HEK293 (cell line): ENCODE data around the gene NCOR1.

Source experiments
- CTCF ChIA-PET: fragments of 350-600 bp; formaldehyde crosslinking; extraction: SDS; loops from one replicate; lab custom pipeline; 2021; ENCODE audit warnings: antibody characterized with exemption; lab: Yijun Ruan, JAX
- POLR2A ChIA-PET: fragments of 300-600 bp; formaldehyde crosslinking; extraction: SDS; loops from one replicate; lab custom pipeline; 2020; ENCODE audit warnings: antibody characterized with exemption, inconsistent platforms; lab: Yijun Ruan, JAX
- H3K27ac ChIP-seq: fragments of 200-500 bp; sonication (Bioruptor generic); 2 replicates; pipeline ENCODE4 v1.5.1; 2014; ENCODE audit warnings: low read depth, low read length, control low read depth, inconsistent platforms; ENCODE audit errors: extremely low read depth
- H3K36me3 ChIP-seq, 2 experiments: fragments of 200-500 bp in 1 of 2; sonication (Bioruptor generic) in 1 of 2; 1 replicate in 1 of 2; 2 replicates in 1 of 2; pipeline ENCODE4 v1.5.1; 2014 to 2017; ENCODE audit warnings: inconsistent platforms in 2 of 2, low read length in 2 of 2; ENCODE audit not compliant: control insufficient read depth in 2 of 2, insufficient read depth in 1 of 2
- H3K4me1 ChIP-seq: fragments of 200-500 bp; sonication (Bioruptor generic); 2 replicates; pipeline ENCODE4 v1.5.1; 2014; ENCODE audit warnings: mild to moderate bottlenecking, low read length, inconsistent platforms; ENCODE audit not compliant: control insufficient read depth, insufficient read depth
- H3K4me3 ChIP-seq: 2 replicates; pipeline ENCODE4 v1.5.1; 2011; ENCODE audit warnings: low read depth, mild to moderate bottlenecking, control low read depth, low read length, moderate library complexity
- H3K9me3 ChIP-seq: fragments of 200-500 bp; sonication (Bioruptor generic); 2 replicates; pipeline ENCODE4 v1.5.1; 2014; ENCODE audit warnings: low read depth, low read length, inconsistent platforms; ENCODE audit not compliant: control insufficient read depth, insufficient read depth
- BCL11B ChIP-seq: fragments of 450-650 bp; formaldehyde crosslinking; IDR thresholded peaks from 2 replicates; pipeline ENCODE4 v1.5.1; 2016; ENCODE audit warnings: low read depth, missing biosample characterization, missing genetic modification characterization
- FEZF1 ChIP-seq: fragments of 450-650 bp; formaldehyde crosslinking; IDR thresholded peaks from 2 replicates; pipeline ENCODE4 v1.5.1; 2016; ENCODE audit warnings: missing biosample characterization, missing genetic modification characterization
- GLIS1 ChIP-seq: fragments of 450-650 bp; formaldehyde crosslinking; IDR thresholded peaks from 2 replicates; pipeline ENCODE4 v1.5.1; 2016; ENCODE audit warnings: missing biosample characterization, missing genetic modification characterization
- REPIN1 ChIP-seq: fragments of 450-650 bp; formaldehyde crosslinking; IDR thresholded peaks from 2 replicates; pipeline ENCODE4 v1.5.1; 2017; ENCODE audit warnings: missing biosample characterization, missing genetic modification characterization, low read depth
- TRIM28 ChIP-seq: IDR thresholded peaks from 2 replicates; pipeline ENCODE4 v1.6.1; 2011; ENCODE audit warnings: low read length, control low read depth, borderline replicate concordance
- ZBTB17 ChIP-seq: fragments of 450-650 bp; formaldehyde crosslinking; IDR thresholded peaks from 2 replicates; pipeline ENCODE4 v1.5.1; 2016; ENCODE audit warnings: missing biosample characterization, missing genetic modification characterization
- ZBTB48 ChIP-seq: fragments of 450-650 bp; formaldehyde crosslinking; IDR thresholded peaks from 2 replicates; pipeline ENCODE4 v1.5.1; 2016; ENCODE audit warnings: missing biosample characterization, missing genetic modification characterization
- ZFHX2 ChIP-seq: fragments of 450-650 bp; formaldehyde crosslinking; conservative IDR thresholded peaks from 2 replicates; pipeline ENCODE4 v1.5.1; 2016; ENCODE audit warnings: missing biosample characterization, missing genetic modification characterization
- ZNF112 ChIP-seq: fragments of 450-650 bp; formaldehyde crosslinking; IDR thresholded peaks from 2 replicates; pipeline ENCODE4 v1.5.0; 2017; ENCODE audit warnings: missing biosample characterization, missing genetic modification characterization
- ZNF132 ChIP-seq: fragments of 450-650 bp; formaldehyde crosslinking; IDR thresholded peaks from 2 replicates; pipeline ENCODE4 v1.5.1; 2017; ENCODE audit warnings: missing biosample characterization, missing genetic modification characterization, borderline replicate concordance
- ZNF133 ChIP-seq: fragments of 450-650 bp; formaldehyde crosslinking; IDR thresholded peaks from 2 replicates; pipeline ENCODE4 v1.5.1; 2016; ENCODE audit warnings: missing biosample characterization, missing genetic modification characterization
- ZNF175 ChIP-seq: fragments of 450-650 bp; formaldehyde crosslinking; IDR thresholded peaks from 2 replicates; pipeline ENCODE4 v1.5.1; 2016; ENCODE audit warnings: missing biosample characterization, missing genetic modification characterization
- ZNF394 ChIP-seq: fragments of 450-650 bp; formaldehyde crosslinking; IDR thresholded peaks from 2 replicates; pipeline ENCODE4 v1.5.1; 2016; ENCODE audit warnings: missing biosample characterization, missing genetic modification characterization, mild to moderate bottlenecking, moderate library complexity, borderline replicate concordance
- ZNF544 ChIP-seq: fragments of 450-650 bp; formaldehyde crosslinking; IDR thresholded peaks from 2 replicates; pipeline ENCODE4 v1.5.0; 2017; ENCODE audit warnings: missing biosample characterization, missing genetic modification characterization
- ZNF548 ChIP-seq: fragments of 450-650 bp; formaldehyde crosslinking; IDR thresholded peaks from 2 replicates; pipeline ENCODE4 v1.5.1; 2016; ENCODE audit warnings: missing biosample characterization, missing genetic modification characterization
- ZNF555 ChIP-seq: fragments of 450-650 bp; formaldehyde crosslinking; conservative IDR thresholded peaks from 2 replicates; pipeline ENCODE4 v1.5.1; 2017; ENCODE audit warnings: missing biosample characterization, mild to moderate bottlenecking, missing genetic modification characterization, inconsistent platforms
- ZNF658 ChIP-seq: fragments of 450-650 bp; formaldehyde crosslinking; IDR thresholded peaks from 2 replicates; pipeline ENCODE4; 2016; ENCODE audit warnings: missing biosample characterization, missing genetic modification characterization
- ZNF777 ChIP-seq: fragments of 450-650 bp; formaldehyde crosslinking; IDR thresholded peaks from 2 replicates; pipeline ENCODE4 v1.5.1; 2017; ENCODE audit warnings: missing biosample characterization, missing genetic modification characterization, borderline replicate concordance
- ZNF830 ChIP-seq: fragments of 450-650 bp; IDR thresholded peaks from 2 replicates; pipeline ENCODE4 v1.5.0; 2018; ENCODE audit warnings: missing biosample characterization, missing genetic modification characterization, low read depth, mild to moderate bottlenecking, moderate library complexity
- TF ChIP-seq, protein P1 (sequence below): fragments of 450-650 bp; formaldehyde crosslinking; IDR thresholded peaks from 2 replicates; pipeline ENCODE4 v1.5.1; 2016; ENCODE audit warnings: missing biosample characterization, missing genetic modification characterization, borderline replicate concordance
- TF ChIP-seq, protein P2 (sequence below): fragments of 450-650 bp; formaldehyde crosslinking; IDR thresholded peaks from 2 replicates; pipeline ENCODE4 v1.5.1; 2016; ENCODE audit warnings: missing biosample characterization, missing genetic modification characterization

The NCOR1 gene

DNA sequence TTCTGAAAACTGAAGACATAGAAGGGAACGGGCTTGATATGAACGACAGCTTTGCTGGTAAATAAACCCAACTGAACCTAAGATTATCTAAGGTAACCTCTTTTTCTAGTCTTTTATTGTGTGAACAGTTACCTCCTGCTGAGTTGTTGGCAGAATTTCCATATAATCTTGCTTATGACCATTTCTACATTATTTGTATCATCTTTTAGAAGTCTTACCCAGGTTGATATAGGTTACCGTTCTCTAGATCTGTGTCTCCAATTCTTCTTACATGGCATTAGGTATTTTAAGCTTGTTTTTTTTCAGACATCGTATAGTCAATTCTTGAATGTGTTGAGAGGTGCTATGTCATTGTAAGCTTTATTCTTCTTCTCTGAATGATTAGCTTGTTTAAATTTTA lies 191.5 kb downstream of the NCOR1 start:
- TF ChIP-seq ZNF777 (tag by site-specific recombination) (no peak), ZNF133 (peak; percentile 79)
- TF ChIP-seq, protein P1, sequence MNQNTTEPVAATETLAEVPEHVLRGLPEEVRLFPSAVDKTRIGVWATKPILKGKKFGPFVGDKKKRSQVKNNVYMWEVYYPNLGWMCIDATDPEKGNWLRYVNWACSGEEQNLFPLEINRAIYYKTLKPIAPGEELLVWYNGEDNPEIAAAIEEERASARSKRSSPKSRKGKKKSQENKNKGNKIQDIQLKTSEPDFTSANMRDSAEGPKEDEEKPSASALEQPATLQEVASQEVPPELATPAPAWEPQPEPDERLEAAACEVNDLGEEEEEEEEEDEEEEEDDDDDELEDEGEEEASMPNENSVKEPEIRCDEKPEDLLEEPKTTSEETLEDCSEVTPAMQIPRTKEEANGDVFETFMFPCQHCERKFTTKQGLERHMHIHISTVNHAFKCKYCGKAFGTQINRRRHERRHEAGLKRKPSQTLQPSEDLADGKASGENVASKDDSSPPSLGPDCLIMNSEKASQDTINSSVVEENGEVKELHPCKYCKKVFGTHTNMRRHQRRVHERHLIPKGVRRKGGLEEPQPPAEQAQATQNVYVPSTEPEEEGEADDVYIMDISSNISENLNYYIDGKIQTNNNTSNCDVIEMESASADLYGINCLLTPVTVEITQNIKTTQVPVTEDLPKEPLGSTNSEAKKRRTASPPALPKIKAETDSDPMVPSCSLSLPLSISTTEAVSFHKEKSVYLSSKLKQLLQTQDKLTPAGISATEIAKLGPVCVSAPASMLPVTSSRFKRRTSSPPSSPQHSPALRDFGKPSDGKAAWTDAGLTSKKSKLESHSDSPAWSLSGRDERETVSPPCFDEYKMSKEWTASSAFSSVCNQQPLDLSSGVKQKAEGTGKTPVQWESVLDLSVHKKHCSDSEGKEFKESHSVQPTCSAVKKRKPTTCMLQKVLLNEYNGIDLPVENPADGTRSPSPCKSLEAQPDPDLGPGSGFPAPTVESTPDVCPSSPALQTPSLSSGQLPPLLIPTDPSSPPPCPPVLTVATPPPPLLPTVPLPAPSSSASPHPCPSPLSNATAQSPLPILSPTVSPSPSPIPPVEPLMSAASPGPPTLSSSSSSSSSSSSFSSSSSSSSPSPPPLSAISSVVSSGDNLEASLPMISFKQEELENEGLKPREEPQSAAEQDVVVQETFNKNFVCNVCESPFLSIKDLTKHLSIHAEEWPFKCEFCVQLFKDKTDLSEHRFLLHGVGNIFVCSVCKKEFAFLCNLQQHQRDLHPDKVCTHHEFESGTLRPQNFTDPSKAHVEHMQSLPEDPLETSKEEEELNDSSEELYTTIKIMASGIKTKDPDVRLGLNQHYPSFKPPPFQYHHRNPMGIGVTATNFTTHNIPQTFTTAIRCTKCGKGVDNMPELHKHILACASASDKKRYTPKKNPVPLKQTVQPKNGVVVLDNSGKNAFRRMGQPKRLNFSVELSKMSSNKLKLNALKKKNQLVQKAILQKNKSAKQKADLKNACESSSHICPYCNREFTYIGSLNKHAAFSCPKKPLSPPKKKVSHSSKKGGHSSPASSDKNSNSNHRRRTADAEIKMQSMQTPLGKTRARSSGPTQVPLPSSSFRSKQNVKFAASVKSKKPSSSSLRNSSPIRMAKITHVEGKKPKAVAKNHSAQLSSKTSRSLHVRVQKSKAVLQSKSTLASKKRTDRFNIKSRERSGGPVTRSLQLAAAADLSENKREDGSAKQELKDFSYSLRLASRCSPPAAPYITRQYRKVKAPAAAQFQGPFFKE (tag by site-specific recombination): no peak
- TF ChIP-seq, all 188 proteins: peak for 1
- Histone ChIP-seq H3K4me3 (no peak overlapping the region), H3K36me3 (peaks cover 88 to 92% of the 10 kb centered on the region in 2 experiments), H3K4me1 (peaks cover 8% of the 10 kb centered on the region), H3K27ac (no peak overlapping the region), H3K9me3 (no peaks in the 10 kb centered on the region)
- ChIA-PET POLR2A (no interaction called here), CTCF (interaction anchor here (0.7 to 1.4 kb wide), 2 partner anchors 10 to 316 kb away, joined by 3 read pairs; no protein-coding TSS in a partner anchor)

DNA sequence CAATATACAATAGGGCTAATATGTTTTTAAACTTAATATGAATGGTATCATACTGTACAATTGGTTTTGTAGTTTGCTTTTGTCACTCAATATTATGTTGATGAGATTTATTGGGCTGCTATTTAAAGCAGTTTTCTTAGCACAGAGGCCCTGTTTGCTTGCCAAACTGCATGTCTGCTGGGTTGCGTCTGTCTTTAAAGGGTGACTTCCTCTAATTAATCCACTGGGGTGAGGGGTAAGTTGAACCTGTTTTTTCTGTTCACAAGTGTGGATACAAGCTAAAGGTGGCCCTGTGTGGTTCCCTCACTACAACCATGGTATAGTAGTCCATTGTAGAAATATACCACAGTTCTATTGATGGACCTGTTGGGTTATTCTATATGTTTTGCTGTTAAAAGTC lies 196.0 kb downstream of the NCOR1 start:
- TF ChIP-seq FEZF1 (tag by site-specific recombination) (no peak), ZNF830 (tag by site-specific recombination) (no peak), ZNF175 (tag by site-specific recombination) (no peak), ZNF112 (tag by site-specific recombination) (no peak), ZNF132 (tag by site-specific recombination) (no peak), ZBTB17 (no peak), GLIS1 (tag by site-specific recombination) (no peak), ZNF394 (tag by site-specific recombination) (no peak), TRIM28 (no peak), ZNF548 (tag by site-specific recombination) (no peak), ZNF133 (no peak), ZFHX2 (tag by site-specific recombination) (no peak), BCL11B (no peak), REPIN1 (tag by site-specific recombination) (no peak), ZNF555 (tag by site-specific recombination) (no peak), ZNF658 (tag by site-specific recombination) (no peak), ZBTB48 (tag by site-specific recombination) (no peak), ZNF544 (tag by site-specific recombination) (no peak)
- TF ChIP-seq, protein P2, sequence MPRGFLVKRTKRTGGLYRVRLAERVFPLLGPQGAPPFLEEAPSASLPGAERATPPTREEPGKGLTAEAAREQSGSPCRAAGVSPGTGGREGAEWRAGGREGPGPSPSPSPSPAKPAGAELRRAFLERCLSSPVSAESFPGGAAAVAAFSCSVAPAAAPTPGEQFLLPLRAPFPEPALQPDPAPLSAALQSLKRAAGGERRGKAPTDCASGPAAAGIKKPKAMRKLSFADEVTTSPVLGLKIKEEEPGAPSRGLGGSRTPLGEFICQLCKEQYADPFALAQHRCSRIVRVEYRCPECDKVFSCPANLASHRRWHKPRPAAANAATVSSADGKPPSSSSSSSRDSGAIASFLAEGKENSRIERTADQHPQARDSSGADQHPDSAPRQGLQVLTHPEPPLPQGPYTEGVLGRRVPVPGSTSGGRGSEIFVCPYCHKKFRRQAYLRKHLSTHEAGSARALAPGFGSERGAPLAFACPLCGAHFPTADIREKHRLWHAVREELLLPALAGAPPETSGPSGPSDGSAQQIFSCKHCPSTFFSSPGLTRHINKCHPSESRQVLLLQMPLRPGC (tag by site-specific recombination): no peak
- H3K9me3 ChIP-seq: no peaks in the 10 kb centered on the region
- no peaks in the 10 kb centered on the region for H3K4me1 ChIP-seq
- H3K27ac ChIP-seq: no peak overlapping the region
- ChIA-PET CTCF (no interaction called here), POLR2A (no interaction called here)
- H3K36me3 ChIP-seq: peaks cover 74 to 94% of the 10 kb centered on the region in 2 experiments
- H3K4me3 ChIP-seq: no peak overlapping the region
